ENCODE results near the gene C2orf15. TPM values are rescaled to one million over a fixed set of nuclear protein-coding genes. Genes with fewer than 3 reads are reported as not detected.

Gene C2orf15
- total and polyA plus RNA-seq, 10 of the 15 experiments (the other 5 are each of a cell fraction or from before 2014, with no cell fraction given) = 1.4 to 3.4 (median 2.4) TPM

DNA sequence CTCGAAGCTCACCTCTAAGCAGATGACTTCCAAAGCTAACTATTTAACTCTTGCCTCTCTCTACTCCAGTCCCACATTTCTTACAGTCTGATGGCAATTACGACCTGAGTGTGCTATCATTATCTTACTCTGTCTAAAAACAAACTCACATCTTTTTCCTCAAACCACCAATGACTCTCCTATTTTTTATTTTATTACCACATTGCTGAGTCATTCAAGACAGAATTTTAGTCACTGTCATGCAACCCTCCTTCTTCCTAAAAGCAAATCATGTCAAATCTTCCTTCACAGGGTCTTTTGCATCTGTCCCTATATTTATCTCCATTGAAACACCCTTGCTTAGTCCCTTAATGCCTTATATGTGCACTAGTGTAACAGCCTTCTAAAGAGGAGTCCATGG lies 34.6 kb upstream of the C2orf15 start (continued):
- no peak for TF ChIP-seq ASH2L (IDR thresholded peaks at IDR 0.05; ENCODE audit: borderline replicate concordance, low read depth)
- no peak for TF ChIP-seq POLR2A (IDR thresholded peaks at IDR 0.05; ENCODE audit: low read depth, low read length)
- TF ChIP-seq, protein P1, sequence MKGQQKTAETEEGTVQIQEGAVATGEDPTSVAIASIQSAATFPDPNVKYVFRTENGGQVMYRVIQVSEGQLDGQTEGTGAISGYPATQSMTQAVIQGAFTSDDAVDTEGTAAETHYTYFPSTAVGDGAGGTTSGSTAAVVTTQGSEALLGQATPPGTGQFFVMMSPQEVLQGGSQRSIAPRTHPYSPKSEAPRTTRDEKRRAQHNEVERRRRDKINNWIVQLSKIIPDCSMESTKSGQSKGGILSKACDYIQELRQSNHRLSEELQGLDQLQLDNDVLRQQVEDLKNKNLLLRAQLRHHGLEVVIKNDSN (IDR thresholded peaks at IDR 0.05; ENCODE audit: borderline replicate concordance, extremely low read length, insufficient read depth, low read depth, low read length) = no peak
- TF ChIP-seq, protein P2, sequence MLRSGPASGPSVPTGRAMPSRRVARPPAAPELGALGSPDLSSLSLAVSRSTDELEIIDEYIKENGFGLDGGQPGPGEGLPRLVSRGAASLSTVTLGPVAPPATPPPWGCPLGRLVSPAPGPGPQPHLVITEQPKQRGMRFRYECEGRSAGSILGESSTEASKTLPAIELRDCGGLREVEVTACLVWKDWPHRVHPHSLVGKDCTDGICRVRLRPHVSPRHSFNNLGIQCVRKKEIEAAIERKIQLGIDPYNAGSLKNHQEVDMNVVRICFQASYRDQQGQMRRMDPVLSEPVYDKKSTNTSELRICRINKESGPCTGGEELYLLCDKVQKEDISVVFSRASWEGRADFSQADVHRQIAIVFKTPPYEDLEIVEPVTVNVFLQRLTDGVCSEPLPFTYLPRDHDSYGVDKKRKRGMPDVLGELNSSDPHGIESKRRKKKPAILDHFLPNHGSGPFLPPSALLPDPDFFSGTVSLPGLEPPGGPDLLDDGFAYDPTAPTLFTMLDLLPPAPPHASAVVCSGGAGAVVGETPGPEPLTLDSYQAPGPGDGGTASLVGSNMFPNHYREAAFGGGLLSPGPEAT (IDR thresholded peaks at IDR 0.05; ENCODE audit: low read depth) = no peak
- no peak for TF ChIP-seq SMARCA5 (IDR thresholded peaks at IDR 0.05)
- TF ChIP-seq NFYB (IDR thresholded peaks at IDR 0.05; ENCODE audit: insufficient read depth, low read depth, low read length) = no peak
- TF ChIP-seq NR2F1 (conservative IDR thresholded peaks at IDR 0.05) = no peak
- TF ChIP-seq, protein P3, sequence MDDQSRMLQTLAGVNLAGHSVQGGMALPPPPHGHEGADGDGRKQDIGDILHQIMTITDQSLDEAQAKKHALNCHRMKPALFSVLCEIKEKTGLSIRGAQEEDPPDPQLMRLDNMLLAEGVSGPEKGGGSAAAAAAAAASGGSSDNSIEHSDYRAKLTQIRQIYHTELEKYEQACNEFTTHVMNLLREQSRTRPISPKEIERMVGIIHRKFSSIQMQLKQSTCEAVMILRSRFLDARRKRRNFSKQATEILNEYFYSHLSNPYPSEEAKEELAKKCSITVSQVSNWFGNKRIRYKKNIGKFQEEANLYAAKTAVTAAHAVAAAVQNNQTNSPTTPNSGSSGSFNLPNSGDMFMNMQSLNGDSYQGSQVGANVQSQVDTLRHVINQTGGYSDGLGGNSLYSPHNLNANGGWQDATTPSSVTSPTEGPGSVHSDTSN (IDR thresholded peaks at IDR 0.05; ENCODE audit: insufficient replicate concordance, low read depth, low read length) = no peak

DNA sequence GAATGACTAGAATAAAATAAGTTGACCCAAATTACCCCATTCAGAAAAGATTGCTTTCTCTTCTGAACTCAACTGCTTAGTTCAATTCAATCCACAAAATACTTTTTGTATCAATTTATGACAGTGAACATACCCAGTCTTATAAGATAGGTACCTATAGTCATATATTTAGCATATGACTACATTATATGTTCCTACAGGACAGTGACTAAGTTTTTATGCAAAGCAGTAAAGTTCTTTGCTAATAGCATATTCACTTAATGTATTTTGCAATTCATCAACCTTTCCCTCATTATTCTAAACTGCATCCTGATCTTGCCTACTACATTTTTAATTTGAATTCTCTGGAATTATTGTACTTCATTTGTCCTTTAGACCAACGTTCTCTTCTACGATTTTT lies 30.3 kb upstream of the C2orf15 start:
- intact Hi-C loops (cut with micrococcal nuclease; ENCODE audit: unreplicated experiment) (no loop called here), in situ Hi-C loops (cut with MboI) (no loop called here)
- no peak for TF ChIP-seq MTA3 (IDR thresholded peaks at IDR 0.05; ENCODE audit: borderline replicate concordance, low read length)
- no peak for TF ChIP-seq ZNF24 (IDR thresholded peaks at IDR 0.05)
- TF ChIP-seq, protein P4, sequence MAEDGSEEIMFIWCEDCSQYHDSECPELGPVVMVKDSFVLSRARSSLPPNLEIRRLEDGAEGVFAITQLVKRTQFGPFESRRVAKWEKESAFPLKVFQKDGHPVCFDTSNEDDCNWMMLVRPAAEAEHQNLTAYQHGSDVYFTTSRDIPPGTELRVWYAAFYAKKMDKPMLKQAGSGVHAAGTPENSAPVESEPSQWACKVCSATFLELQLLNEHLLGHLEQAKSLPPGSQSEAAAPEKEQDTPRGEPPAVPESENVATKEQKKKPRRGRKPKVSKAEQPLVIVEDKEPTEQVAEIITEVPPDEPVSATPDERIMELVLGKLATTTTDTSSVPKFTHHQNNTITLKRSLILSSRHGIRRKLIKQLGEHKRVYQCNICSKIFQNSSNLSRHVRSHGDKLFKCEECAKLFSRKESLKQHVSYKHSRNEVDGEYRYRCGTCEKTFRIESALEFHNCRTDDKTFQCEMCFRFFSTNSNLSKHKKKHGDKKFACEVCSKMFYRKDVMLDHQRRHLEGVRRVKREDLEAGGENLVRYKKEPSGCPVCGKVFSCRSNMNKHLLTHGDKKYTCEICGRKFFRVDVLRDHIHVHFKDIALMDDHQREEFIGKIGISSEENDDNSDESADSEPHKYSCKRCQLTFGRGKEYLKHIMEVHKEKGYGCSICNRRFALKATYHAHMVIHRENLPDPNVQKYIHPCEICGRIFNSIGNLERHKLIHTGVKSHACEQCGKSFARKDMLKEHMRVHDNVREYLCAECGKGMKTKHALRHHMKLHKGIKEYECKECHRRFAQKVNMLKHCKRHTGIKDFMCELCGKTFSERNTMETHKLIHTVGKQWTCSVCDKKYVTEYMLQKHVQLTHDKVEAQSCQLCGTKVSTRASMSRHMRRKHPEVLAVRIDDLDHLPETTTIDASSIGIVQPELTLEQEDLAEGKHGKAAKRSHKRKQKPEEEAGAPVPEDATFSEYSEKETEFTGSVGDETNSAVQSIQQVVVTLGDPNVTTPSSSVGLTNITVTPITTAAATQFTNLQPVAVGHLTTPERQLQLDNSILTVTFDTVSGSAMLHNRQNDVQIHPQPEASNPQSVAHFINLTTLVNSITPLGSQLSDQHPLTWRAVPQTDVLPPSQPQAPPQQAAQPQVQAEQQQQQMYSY (CRISPR knock-in tag; IDR thresholded peaks at IDR 0.05) = no peak
- no peak for TF ChIP-seq IKZF1 (conservative IDR thresholded peaks at IDR 0.05)
- no peak for TF ChIP-seq CEBPB (IDR thresholded peaks at IDR 0.05; ENCODE audit: borderline replicate concordance in 1 of 2, low read depth in 2 of 2, low read length in 2 of 2)
- TF ChIP-seq MTA2 (IDR thresholded peaks at IDR 0.05; ENCODE audit: low read depth) = no peak
- TF ChIP-seq, protein P5, sequence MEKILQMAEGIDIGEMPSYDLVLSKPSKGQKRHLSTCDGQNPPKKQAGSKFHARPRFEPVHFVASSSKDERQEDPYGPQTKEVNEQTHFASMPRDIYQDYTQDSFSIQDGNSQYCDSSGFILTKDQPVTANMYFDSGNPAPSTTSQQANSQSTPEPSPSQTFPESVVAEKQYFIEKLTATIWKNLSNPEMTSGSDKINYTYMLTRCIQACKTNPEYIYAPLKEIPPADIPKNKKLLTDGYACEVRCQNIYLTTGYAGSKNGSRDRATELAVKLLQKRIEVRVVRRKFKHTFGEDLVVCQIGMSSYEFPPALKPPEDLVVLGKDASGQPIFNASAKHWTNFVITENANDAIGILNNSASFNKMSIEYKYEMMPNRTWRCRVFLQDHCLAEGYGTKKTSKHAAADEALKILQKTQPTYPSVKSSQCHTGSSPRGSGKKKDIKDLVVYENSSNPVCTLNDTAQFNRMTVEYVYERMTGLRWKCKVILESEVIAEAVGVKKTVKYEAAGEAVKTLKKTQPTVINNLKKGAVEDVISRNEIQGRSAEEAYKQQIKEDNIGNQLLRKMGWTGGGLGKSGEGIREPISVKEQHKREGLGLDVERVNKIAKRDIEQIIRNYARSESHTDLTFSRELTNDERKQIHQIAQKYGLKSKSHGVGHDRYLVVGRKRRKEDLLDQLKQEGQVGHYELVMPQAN (conservative IDR thresholded peaks at IDR 0.05) = no peak

More for the DNA sequence above, 30.3 kb upstream of the C2orf15 start:
- BruUV-seq (replicated peaks) = no TSS peak
- POLR2A ChIA-PET = no interaction called here
- H4K20me1 ChIP-seq (ENCODE audit: control insufficient read depth, insufficient read depth) = no peaks in the 10 kb centered on the region
- ATAC-seq (no peak), DNase-seq (ENCODE audit: low read depth, low spot score) (no peak), FAIRE-seq (no peak)
- no peaks in the 10 kb centered on the region for H3K36me3 ChIP-seq (ENCODE audit: control insufficient read depth in 2 of 2, insufficient read depth in 2 of 2, low read length in 1 of 2)
- H3K4me3 ChIP-seq = no peak overlapping the region
- no peaks in the 10 kb centered on the region for H3K4me1 ChIP-seq (ENCODE audit: control insufficient read depth, insufficient read depth, low read length)
- H3K79me2 ChIP-seq (ENCODE audit: control insufficient read depth, insufficient read depth, low read length) = no peaks in the 10 kb centered on the region
- SMC1A ChIA-PET (ENCODE audit: uncharacterized antibody, unreplicated experiment) = no interaction called here
- no peaks in the 10 kb centered on the region for H3K27me3 ChIP-seq (replicated peaks in 1 of 2; ENCODE audit: control insufficient read depth in 2 of 2, insufficient read depth in 2 of 2, low read length in 1 of 2)
- no peak overlapping the region for H3K4me2 ChIP-seq (ENCODE audit: control insufficient read depth, insufficient read depth)
- CTCF ChIA-PET = no interaction called here
- no peak overlapping the region for H3K27ac ChIP-seq (ENCODE audit: control insufficient read depth, insufficient read depth)
- H2AFZ ChIP-seq (ENCODE audit: control insufficient read depth, low read depth, low read length) = no peak overlapping the region
- no peaks in the 10 kb centered on the region for H3K9me3 ChIP-seq (replicated peaks; ENCODE audit: control insufficient read depth, insufficient read depth, low read length)
- no peak overlapping the region for H3K9ac ChIP-seq (ENCODE audit: control insufficient read depth, insufficient read depth, low read length)
- WGBS (ENCODE audit: insufficient coverage, insufficient replicate concordance, low lambda C conversion rate, missing lambda C conversion rate) = 91% methylated on average over 2 of the region's 2 CpGs
- RAD21 ChIA-PET (ENCODE audit: unreplicated experiment) = no interaction called here
